ENCODE results near the gene GARIN3. TPM values are rescaled to one million over a fixed set of nuclear protein-coding genes. Genes with fewer than 3 reads are reported as not detected.
"Not testable (repeated sequence)": the region's sequence is repeated elsewhere in the genome, so short reads cannot be mapped to it uniquely, and the experiment has no call there.

GARIN3 gene
- total RNA-seq, 1 donor from 2014 or later = not detected

GRCh38 chr5:157186309-157187045 lies 20.4 kb upstream of the GARIN3 start:
- no peak for DNase-seq (ENCODE audit: low read depth)

- not testable (repeated sequence) for DNase-seq (ENCODE audit: low read depth)
These were observed 19.1 kb upstream of the GARIN3 start for GRCh38 chr5:157185122-157185521.

- no peak for DNase-seq (ENCODE audit: low read depth)
These were observed 18.1 kb upstream of the GARIN3 start for GRCh38 chr5:157184117-157184670.

- no peak for DNase-seq (ENCODE audit: low read depth)
These were observed 16.2 kb upstream of the GARIN3 start for GRCh38 chr5:157182143-157182757.

GRCh38 chr5:157180374-157181264 lies 14.6 kb upstream of the GARIN3 start, which contains the start of gene ITK:
Gene ITK (plus strand): TSS chr5:157180840. CDS start chr5:157180978, 138 bp downstream.
- DNase-seq (ENCODE audit: low read depth) = no peak

- DNase-seq (ENCODE audit: low read depth) = no peak
These were observed 12.9 kb upstream of the GARIN3 start for GRCh38 chr5:157178966-157179365.

- DNase-seq (ENCODE audit: low read depth) = no peak
These were observed 11.9 kb upstream of the GARIN3 start for GRCh38 chr5:157177953-157178352.

GRCh38 chr5:157175071-157175612 lies 9.1 kb upstream of the GARIN3 start:
- DNase-seq (ENCODE audit: low read depth) = no peak

- no peak for DNase-seq (ENCODE audit: low read depth)
These were observed 6.3 kb upstream of the GARIN3 start for GRCh38 chr5:157172403-157172802.

GRCh38 chr5:157168286-157168685 lies 2.2 kb upstream of the GARIN3 start:
- peak; percentile 2 for DNase-seq (ENCODE audit: low read depth)

- DNase-seq (ENCODE audit: low read depth) = peak; percentile 94
These were observed 1.2 kb upstream of the GARIN3 start for GRCh38 chr5:157167214-157167621.

GRCh38 chr5:157165668-157166067 lies 396 bp downstream of the GARIN3 start:
- no peak for DNase-seq (ENCODE audit: low read depth)

GRCh38 chr5:157165261-157165660 lies 803 bp downstream of the GARIN3 start:
- no peak for DNase-seq (ENCODE audit: low read depth)

- no peak for DNase-seq (ENCODE audit: low read depth)
These were observed 1.5 kb downstream of the GARIN3 start for GRCh38 chr5:157164521-157164920.

- peak; percentile 18 for DNase-seq (ENCODE audit: low read depth)
These were observed 3.0 kb downstream of the GARIN3 start for GRCh38 chr5:157162919-157163510.

GRCh38 chr5:157161996-157162395 lies 4.1 kb downstream of the GARIN3 start:
- no peak for DNase-seq (ENCODE audit: low read depth)

GRCh38 chr5:157160001-157160400 lies 6.1 kb downstream of the GARIN3 start:
- no peak for DNase-seq (ENCODE audit: low read depth)

GRCh38 chr5:157159209-157159751 lies 6.8 kb downstream of the GARIN3 start:
- no peak for DNase-seq (ENCODE audit: low read depth)

- no peak for DNase-seq (ENCODE audit: low read depth)
These were observed 8.7 kb downstream of the GARIN3 start for GRCh38 chr5:157157293-157157891.

- no peak for DNase-seq (ENCODE audit: low read depth)
These were observed 10.8 kb downstream of the GARIN3 start for GRCh38 chr5:157155297-157155696.
